HG03103 (cell line): ENCODE results near the gene EML1.

Experiments used
- ATAC-seq: cut with Tn5 transposase; IDR thresholded peaks from one replicate; pipeline ENCODE4 v1.9.1; 2021; ENCODE audit warnings: low read depth; ENCODE audit not compliant: unreplicated experiment

EML1 gene

GRCh38 chr14:99980299-99980698 lies 187.1 kb downstream of the EML1 start:
- no peak for ATAC-seq

GRCh38 chr14:99981806-99982205 lies 188.6 kb downstream of the EML1 start:
- ATAC-seq = no peak

- peak; percentile 61 for ATAC-seq
These were observed 189.5 kb downstream of the EML1 start for GRCh38 chr14:99982537-99983250.

GRCh38 chr14:99983251-99984015 lies 190.2 kb downstream of the EML1 start:
- no peak for ATAC-seq

GRCh38 chr14:99984036-99984435 lies 190.8 kb downstream of the EML1 start:
- ATAC-seq = no peak

GRCh38 chr14:99986396-99986795 lies 193.2 kb downstream of the EML1 start:
- ATAC-seq = no peak

- no peak for ATAC-seq
These were observed 195.8 kb downstream of the EML1 start for GRCh38 chr14:99989032-99989431.

GRCh38 chr14:99990268-99991170 lies 197.3 kb downstream of the EML1 start:
- ATAC-seq = no peak

GRCh38 chr14:99991331-99991730 lies 198.1 kb downstream of the EML1 start:
- ATAC-seq = no peak
